GM12891 (cell line): ENCODE measurements around the gene TLE2.

ENCODE experiments used
- POLR2A ChIP-seq: IDR thresholded peaks from 2 replicates; pipeline ENCODE4 v1.6.1; 2011; ENCODE audit warnings: low read depth, low read length, control low read depth
- SPI1 ChIP-seq: IDR thresholded peaks from 2 replicates; pipeline ENCODE4 v1.6.1; 2011; ENCODE audit warnings: low read depth, low read length, control low read depth

DNA sequence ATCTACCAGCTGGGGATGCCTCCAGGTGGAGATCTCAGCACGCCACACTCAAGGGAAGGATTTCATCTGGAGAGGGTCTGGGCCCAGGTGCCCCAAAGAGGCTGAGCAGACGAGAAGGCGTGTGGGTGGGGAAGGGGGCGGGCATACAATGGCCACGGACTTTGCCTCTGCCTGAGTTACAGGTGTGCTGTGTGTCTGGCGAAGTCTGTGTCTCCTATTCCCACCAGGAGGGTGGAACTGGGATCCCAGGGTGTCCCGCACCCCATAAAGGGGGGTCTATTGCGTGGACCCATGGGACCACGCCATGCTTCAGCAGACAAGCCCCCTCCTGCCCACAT is 3.6 kb downstream of the TLE2 start:
- TF ChIP-seq SPI1 (no peak), POLR2A (no peak)
